Measurements from ENCODE around the gene PJVK.

GRCh38 chr2:178479758-178480226 lies 28.6 kb downstream of the PJVK start:
- TF ChIP-seq CTCF (IDR thresholded peaks at IDR 0.05; ENCODE audit: low read depth, low read length, poor library complexity, severe bottlenecking): no peak
- no peak for TF ChIP-seq EZH2phosphoT487 (IDR thresholded peaks at IDR 0.05; ENCODE audit: borderline replicate concordance, low read length)
